Neural cell (in vitro differentiated cells): ENCODE results near the gene LPP.

Source experiments
- CTCF ChIP-seq: fragments of 450-650 bp; IDR thresholded peaks from 2 replicates; pipeline ENCODE4 v1.5.1; 2014; ENCODE audit warnings: antibody characterized with exemption, mild to moderate bottlenecking, moderate library complexity; ENCODE audit not compliant: poor library complexity, severe bottlenecking
- EP300 ChIP-seq: fragments of 450-650 bp; conservative IDR thresholded peaks from 2 replicates; pipeline ENCODE4 v1.6.1; 2014; ENCODE audit warnings: antibody characterized with exemption, mild to moderate bottlenecking, moderate library complexity; ENCODE audit not compliant: poor library complexity, severe bottlenecking
- EZH2 ChIP-seq: fragments of 200-600, 300-800 bp; shearing (Covaris generic), sonication (generic); IDR thresholded peaks from 2 replicates; pipeline ENCODE4 v1.6.1; 2014; ENCODE audit warnings: antibody characterized with exemption, low read length, borderline replicate concordance, mild to moderate bottlenecking; ENCODE audit not compliant: insufficient read depth, poor library complexity, severe bottlenecking
- RAD21 ChIP-seq: fragments of 450-650 bp; conservative IDR thresholded peaks from 2 replicates; pipeline ENCODE4 v1.6.1; 2014; ENCODE audit warnings: antibody characterized with exemption, mild to moderate bottlenecking, moderate library complexity
- TAF1 ChIP-seq: IDR thresholded peaks from 2 replicates; pipeline ENCODE4 v1.6.1; 2012; ENCODE audit warnings: low read depth

- TF ChIP-seq CTCF: no peak
- no peak for TF ChIP-seq EP300
- TF ChIP-seq EZH2: no peak
- TF ChIP-seq TAF1: no peak
- no peak for TF ChIP-seq RAD21
Observed at GRCh38 chr3:188721990-188722389, 568.0 kb downstream of the LPP start.
